Thymus (tissue), 11 donors: ENCODE results near the gene KCNC1. TPM values are rescaled to one million over a fixed set of nuclear protein-coding genes. Genes with fewer than 3 reads are reported as not detected.

Experiments
- DNase-seq, 9 donors: peaks; one replicate each; pipeline ENCODE4 v3.0.0-alpha.2; 2013; ENCODE audit warnings: low spot score in 9 of 9, low read depth in 6 of 9, missing footprints in 1 of 9
- H3K27ac ChIP-seq, 2 donors: one replicate each; pipeline ENCODE4 v1.5.1; 2013; ENCODE audit warnings: control low read depth in 1 of 2, low read depth in 1 of 2, low read length in 1 of 2, mild to moderate bottlenecking in 1 of 2, moderate library complexity in 1 of 2
- H3K27me3 ChIP-seq, 2 donors: one replicate each; pipeline ENCODE4 v1.5.1; 2013; ENCODE audit warnings: low read length in 1 of 2; ENCODE audit not compliant: control insufficient read depth in 2 of 2, insufficient read depth in 1 of 2
- H3K36me3 ChIP-seq, 2 donors: one replicate each; pipeline ENCODE4 v1.5.1; 2013; ENCODE audit warnings: low read length in 1 of 2, mild to moderate bottlenecking in 1 of 2, moderate library complexity in 1 of 2; ENCODE audit not compliant: control insufficient read depth in 2 of 2, insufficient read depth in 2 of 2
- H3K4me1 ChIP-seq, 2 donors: one replicate each; pipeline ENCODE4 v1.5.1; 2013; ENCODE audit warnings: low read length in 2 of 2; ENCODE audit not compliant: control insufficient read depth in 2 of 2, insufficient read depth in 2 of 2
- H3K4me3 ChIP-seq, 2 donors: one replicate each; pipeline ENCODE4 v1.5.1; 2013; ENCODE audit warnings: low read length in 2 of 2, control low read depth in 1 of 2, mild to moderate bottlenecking in 1 of 2
- H3K9me3 ChIP-seq, 2 donors: one replicate each; pipeline ENCODE4 v1.5.1; 2013; ENCODE audit warnings: low read length in 1 of 2, mild to moderate bottlenecking in 1 of 2; ENCODE audit not compliant: control insufficient read depth in 2 of 2, insufficient read depth in 1 of 2
- WGBS: extraction: QIAGEN DNeasy Blood & Tissue Kit; methylation state at CpG from one replicate; pipeline ENCODE4 v1.1.7; 2013; 5-methylcytosine and 5-hydroxymethylcytosine counted together
- polyA plus RNA-seq: library from polyadenylated mRNA; stranded (reverse); fragments of 200-250 nt; gene quantifications from one replicate; pipeline ENCODE4 v1.2.3, GENCODE V29; 2013
- total RNA-seq: library from RNA; stranded (reverse); fragments of 120-200 nt; gene quantifications from one replicate; pipeline ENCODE4 v1.2.4, GENCODE V29; 2013
- donor health status: healthy.

The KCNC1 gene
- total and polyA plus RNA-seq, 2 donors = under 0.01 to 0.30 TPM

- H3K4me3 ChIP-seq = no peak overlapping the region
- H3K36me3 ChIP-seq = no peaks in the 10 kb centered on the region
- no peak overlapping the region for H3K27ac ChIP-seq
- H3K9me3 ChIP-seq = peaks cover 0 to 6% of the 10 kb centered on the region in 2 donors
- H3K27me3 ChIP-seq = peaks cover 61 to 79% of the 10 kb centered on the region in 2 donors
- DNase-seq = no peak
- H3K4me1 ChIP-seq = peaks cover 0 to 3% of the 10 kb centered on the region in 2 donors
- 89% methylated on average over 4 of the region's 4 CpGs for WGBS
Measured at GRCh38 chr11:17733261-17733660, 1.3 kb upstream of the KCNC1 start.

GRCh38 chr11:17734986-17735817 is 621 bp downstream of the KCNC1 start:
- Histone ChIP-seq H3K4me1 (peaks cover 0 to 3% of the 10 kb centered on the region in 2 donors), H3K36me3 (no peaks in the 10 kb centered on the region), H3K27ac (no peak overlapping the region), H3K4me3 (peak overlapping the region in 1 of 2 donors; percentile 44), H3K9me3 (peaks cover 0 to 6% of the 10 kb centered on the region in 2 donors), H3K27me3 (peaks cover 69 to 90% of the 10 kb centered on the region in 2 donors)
- DNase-seq = peak in 8 of 9 donors; percentile 5 to 64 (median 26)
- 2% methylated on average over 73 of the region's 73 CpGs for WGBS

GRCh38 chr11:17735818-17736578 is 1.4 kb downstream of the KCNC1 start:
- 17% methylated on average over 102 of the region's 102 CpGs for WGBS
- Histone ChIP-seq H3K27ac (no peak overlapping the region), H3K36me3 (no peaks in the 10 kb centered on the region), H3K9me3 (peaks cover 0 to 6% of the 10 kb centered on the region in 2 donors), H3K4me3 (no peak overlapping the region), H3K27me3 (peaks cover 72 to 97% of the 10 kb centered on the region in 2 donors), H3K4me1 (peaks cover 0 to 3% of the 10 kb centered on the region in 2 donors)
- DNase-seq = no peak

GRCh38 chr11:17736579-17736893 is 2.0 kb downstream of the KCNC1 start:
- Histone ChIP-seq H3K27ac (no peak overlapping the region), H3K4me3 (no peak overlapping the region), H3K27me3 (peaks cover 71 to 95% of the 10 kb centered on the region in 2 donors), H3K36me3 (no peaks in the 10 kb centered on the region), H3K4me1 (peaks cover 0 to 3% of the 10 kb centered on the region in 2 donors), H3K9me3 (peaks cover 0 to 6% of the 10 kb centered on the region in 2 donors)
- no peak for DNase-seq
- 33% methylated on average over 12 of the region's 12 CpGs for WGBS

GRCh38 chr11:17736930-17737817 is 2.6 kb downstream of the KCNC1 start:
- WGBS = 52% methylated on average over 15 of the region's 15 CpGs
- no peak overlapping the region for H3K4me3 ChIP-seq

GRCh38 chr11:17738151-17738973 is 3.8 kb downstream of the KCNC1 start:
- no peak for DNase-seq
- peaks cover 61 to 87% of the 10 kb centered on the region in 2 donors for H3K27me3 ChIP-seq
- no peak overlapping the region for H3K4me3 ChIP-seq
- no peaks in the 10 kb centered on the region for H3K36me3 ChIP-seq
- H3K27ac ChIP-seq = no peak overlapping the region
- WGBS = 54% methylated on average over 10 of the region's 10 CpGs
- peaks cover 0 to 3% of the 10 kb centered on the region in 2 donors for H3K4me1 ChIP-seq
- peaks cover 0 to 6% of the 10 kb centered on the region in 2 donors for H3K9me3 ChIP-seq

More at GRCh38 chr11:17736930-17737817, 2.6 kb downstream of the KCNC1 start:
- Histone ChIP-seq H3K4me1 (peaks cover 0 to 3% of the 10 kb centered on the region in 2 donors), H3K9me3 (peaks cover 0 to 6% of the 10 kb centered on the region in 2 donors), H3K27me3 (peaks cover 65 to 93% of the 10 kb centered on the region in 2 donors), H3K27ac (no peak overlapping the region), H3K36me3 (no peaks in the 10 kb centered on the region)
- no peak for DNase-seq

- Histone ChIP-seq H3K36me3 (no peaks in the 10 kb centered on the region), H3K27me3 (peaks cover 46 to 78% of the 10 kb centered on the region in 2 donors), H3K27ac (no peak overlapping the region), H3K4me3 (no peak overlapping the region), H3K4me1 (no peaks in the 10 kb centered on the region), H3K9me3 (peaks cover 0 to 6% of the 10 kb centered on the region in 2 donors)
- no peak for DNase-seq
- WGBS = 61% methylated on average over 6 of the region's 6 CpGs
Measured at GRCh38 chr11:17739945-17740338, 5.4 kb downstream of the KCNC1 start.

GRCh38 chr11:17740649-17741235 is 6.2 kb downstream of the KCNC1 start:
- Histone ChIP-seq H3K4me1 (no peaks in the 10 kb centered on the region), H3K36me3 (no peaks in the 10 kb centered on the region), H3K4me3 (no peak overlapping the region), H3K27me3 (peaks cover 38 to 72% of the 10 kb centered on the region in 2 donors), H3K27ac (no peak overlapping the region), H3K9me3 (peaks cover 0 to 6% of the 10 kb centered on the region in 2 donors)
- DNase-seq = no peak
- 71% methylated on average over 7 of the region's 7 CpGs for WGBS
